Mucosa of descending colon (tissue), 3 donors: ENCODE results near the gene CMBL. TPM values are rescaled to one million over a fixed set of nuclear protein-coding genes. Genes with fewer than 3 reads are reported as not detected.

ENCODE experiments used
- ATAC-seq: fragments of 200-7000 bp; cut with Tn5 transposase; one replicate; pipeline ENCODE4 v1.9.1; 2020; ENCODE audit warnings: mild to moderate bottlenecking, moderate library complexity
- DNase-seq, 3 donors: peaks; one replicate each; pipeline ENCODE4 v3.0.0-alpha.2; 2020
- H3K36me3 ChIP-seq: fragments of 200-600 bp; one replicate; pipeline ENCODE4 v1.8.0; 2021; ENCODE audit warnings: low read depth, mild to moderate bottlenecking
- H3K4me1 ChIP-seq: fragments of 200-600 bp; one replicate; pipeline ENCODE4 v1.8.0; 2021; ENCODE audit warnings: low read depth, mild to moderate bottlenecking
- H3K4me3 ChIP-seq: fragments of 200-600 bp; one replicate; pipeline ENCODE4 v1.8.0; 2021; ENCODE audit warnings: mild to moderate bottlenecking
- H3K9me3 ChIP-seq: fragments of 200-600 bp; one replicate; pipeline ENCODE4 v1.8.0; 2021; ENCODE audit warnings: mild to moderate bottlenecking
- CTCF ChIP-seq: fragments of 200-600 bp; IDR thresholded peaks from one replicate; pipeline ENCODE4 v1.8.0; 2022; ENCODE audit warnings: antibody characterized with exemption, mild to moderate bottlenecking
- intact Hi-C, 2 donors: fragments of 100-400 bp; cut with DNase I in 1 of 2; cut with micrococcal nuclease in 1 of 2; formaldehyde crosslinking; loops; one replicate each; pipeline versions ENCODE4 v1.11.0 to v1.11.1; 2022; cut with DNase I, micrococcal nuclease
- total RNA-seq, 3 donors: library from RNA; stranded (reverse); fragmentation: NEBNext Ultra II Directional in 2 of 3; extraction: Animal tissue kit (Norgen Biotek cat#: 25700) in 2 of 3; gene quantifications; one replicate each; pipeline versions ENCODE4 v1.2.1 to v1.2.4, GENCODE V29; 2021 to 2023
- donor health status: DM: no; HTN: no; CAD: no; lungs with moderate emphysema.
- donor health status: DM: no; HTN: no; CAD: no.
- donor health status: DM: no; HTN: yes; CAD: no.

CMBL gene
- total RNA-seq, 3 donors from 2014 or later: 81.4 to 210 (median 97.9) TPM

DNA sequence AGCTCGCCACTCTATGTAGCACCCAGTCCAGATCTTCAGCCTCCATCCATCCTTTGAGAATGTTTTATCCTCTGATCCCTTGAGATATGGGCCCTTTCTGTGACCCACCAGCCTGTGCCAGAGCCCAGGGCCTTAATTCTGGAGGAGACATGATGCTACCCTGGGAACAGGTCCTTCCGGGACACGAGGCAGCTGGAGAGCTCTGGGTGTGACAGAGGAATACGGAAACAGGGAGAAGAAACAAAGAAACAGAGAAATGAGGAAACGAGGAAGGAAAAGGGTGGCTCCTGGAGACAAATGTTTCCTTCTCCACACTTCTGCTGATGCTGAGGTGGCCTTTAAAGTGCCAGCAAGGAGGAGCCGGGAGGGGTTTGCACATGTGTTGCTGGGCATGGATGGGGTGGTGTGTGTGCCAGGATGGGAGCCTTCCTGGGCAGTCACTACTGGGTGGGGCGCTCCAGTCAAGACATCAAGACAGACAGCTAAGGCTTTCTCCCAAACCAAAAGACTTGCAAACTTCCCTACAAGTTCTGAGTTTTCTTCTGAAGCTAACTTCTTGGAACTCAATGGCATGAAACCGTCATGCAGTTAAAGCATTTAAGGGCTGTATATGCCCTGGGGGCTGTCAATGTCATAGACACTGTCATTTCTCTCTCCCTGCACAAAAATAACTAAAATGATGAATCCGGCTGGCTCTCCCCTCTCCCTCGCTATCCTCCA lies 23.0 kb upstream of the CMBL start:
- no peaks in the 10 kb centered on the region for H3K9me3 ChIP-seq
- DNase-seq: peak in 1 of 3 donors; percentile 24
- ATAC-seq: peak; percentile 61
- intact Hi-C loops: no loop called here
- peaks cover 10% of the 10 kb centered on the region for H3K4me1 ChIP-seq
- no peak overlapping the region for H3K4me3 ChIP-seq
- no peak for TF ChIP-seq CTCF
- H3K36me3 ChIP-seq: no peaks in the 10 kb centered on the region

DNA sequence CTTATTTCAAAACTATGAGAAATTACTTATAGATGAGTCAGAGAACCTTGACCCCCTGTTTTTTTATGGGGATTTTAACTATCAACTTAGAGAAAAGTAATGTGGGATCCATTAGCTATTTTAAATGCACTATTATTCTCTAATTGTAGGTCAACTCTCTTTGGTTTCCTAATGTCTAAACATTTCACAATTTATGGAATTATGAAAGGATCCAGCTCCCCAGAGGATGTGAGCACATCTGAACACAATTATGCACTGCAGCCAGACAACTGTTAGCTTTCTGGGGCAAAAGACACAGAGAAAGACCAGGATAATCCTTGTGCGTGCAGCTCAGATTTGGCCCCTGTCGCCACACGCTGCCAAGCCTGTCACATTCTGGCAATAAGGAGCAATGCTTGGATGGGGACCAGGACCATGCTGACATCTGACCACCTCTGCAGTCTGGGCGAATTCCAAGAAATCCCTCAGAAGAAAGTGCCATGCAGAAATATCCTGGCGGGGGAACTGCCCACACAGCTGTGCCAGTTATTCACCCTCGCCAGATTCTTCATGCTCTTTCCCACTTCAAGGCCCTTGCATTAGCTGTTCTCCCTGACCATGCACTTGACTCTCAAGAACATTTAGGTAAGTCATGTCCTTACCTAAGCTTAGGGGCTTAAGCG lies 22.2 kb upstream of the CMBL start:
- no peak for DNase-seq
- Histone ChIP-seq H3K4me1 (peaks cover 10% of the 10 kb centered on the region), H3K4me3 (no peak overlapping the region), H3K9me3 (no peaks in the 10 kb centered on the region), H3K36me3 (no peaks in the 10 kb centered on the region)
- no peak for ATAC-seq
- intact Hi-C loops: no loop called here
- no peak for TF ChIP-seq CTCF

DNA sequence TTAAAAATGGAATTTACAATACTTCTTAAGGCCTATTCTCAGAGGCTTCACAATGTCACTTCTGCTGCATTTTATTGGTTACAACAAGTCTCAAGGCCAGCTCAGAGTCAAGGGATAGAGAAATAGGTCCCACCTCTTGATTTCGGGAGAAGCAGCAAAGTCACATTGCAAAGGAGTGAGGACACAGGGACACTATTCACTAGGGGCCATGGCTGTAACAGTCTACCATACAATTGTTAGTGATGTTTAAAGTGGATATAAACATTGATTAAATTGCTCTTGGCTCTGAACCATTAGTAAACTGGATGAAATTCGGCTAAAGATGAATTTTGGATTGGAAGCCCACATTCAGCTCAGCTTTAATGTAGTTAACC lies 21.7 kb upstream of the CMBL start:
- Histone ChIP-seq H3K4me3 (no peak overlapping the region), H3K4me1 (peaks cover 10% of the 10 kb centered on the region), H3K36me3 (no peaks in the 10 kb centered on the region), H3K9me3 (no peaks in the 10 kb centered on the region)
- DNase-seq (no peak), ATAC-seq (no peak)
- intact Hi-C loops: no loop called here
- no peak for TF ChIP-seq CTCF

- H3K4me1 ChIP-seq: peaks cover 10% of the 10 kb centered on the region
- H3K9me3 ChIP-seq: no peaks in the 10 kb centered on the region
- H3K36me3 ChIP-seq: no peaks in the 10 kb centered on the region
- ATAC-seq (no peak), DNase-seq (no peak)
- H3K4me3 ChIP-seq: no peak overlapping the region
- intact Hi-C loops: no loop called here
- TF ChIP-seq CTCF: no peak
Observed at GRCh38 chr5:10328323-10328722, 20.6 kb upstream of the CMBL start.

GRCh38 chr5:10324518-10325370 lies 17.0 kb upstream of the CMBL start:
- TF ChIP-seq CTCF: no peak
- DNase-seq: no peak
- Histone ChIP-seq H3K4me1 (no peaks in the 10 kb centered on the region), H3K36me3 (no peaks in the 10 kb centered on the region), H3K9me3 (no peaks in the 10 kb centered on the region), H3K4me3 (no peak overlapping the region)
- no peak for ATAC-seq
- intact Hi-C loops: no loop called here
